Fibroblast of villous mesenchyme (primary cell): ENCODE data around the gene FSTL4. TPM values are rescaled to one million over a fixed set of nuclear protein-coding genes. Genes with fewer than 3 reads are reported as not detected.

Experiments used
- DNase-seq: peaks from one replicate; pipeline ENCODE4 v3.0.0-alpha.2; 2010; ENCODE audit warnings: low read depth
- H3K4me3 ChIP-seq: 2 replicates; pipeline ENCODE4 v1.5.1; 2011; ENCODE audit warnings: low read depth, mild to moderate bottlenecking, low read length
- CTCF ChIP-seq: IDR thresholded peaks from 2 replicates; pipeline ENCODE4 v1.5.1; 2012; ENCODE audit warnings: low read depth, mild to moderate bottlenecking, low read length; ENCODE audit not compliant: insufficient read depth
- total RNA-seq: library from RNA; depleted of rRNA; stranded (reverse); fragments of >200 nt; gene quantifications from 2 replicates; pipeline ENCODE4 v1.2.3, GENCODE V29; 2012

The FSTL4 gene
- total RNA-seq, 1 donor, result not detected

DNA sequence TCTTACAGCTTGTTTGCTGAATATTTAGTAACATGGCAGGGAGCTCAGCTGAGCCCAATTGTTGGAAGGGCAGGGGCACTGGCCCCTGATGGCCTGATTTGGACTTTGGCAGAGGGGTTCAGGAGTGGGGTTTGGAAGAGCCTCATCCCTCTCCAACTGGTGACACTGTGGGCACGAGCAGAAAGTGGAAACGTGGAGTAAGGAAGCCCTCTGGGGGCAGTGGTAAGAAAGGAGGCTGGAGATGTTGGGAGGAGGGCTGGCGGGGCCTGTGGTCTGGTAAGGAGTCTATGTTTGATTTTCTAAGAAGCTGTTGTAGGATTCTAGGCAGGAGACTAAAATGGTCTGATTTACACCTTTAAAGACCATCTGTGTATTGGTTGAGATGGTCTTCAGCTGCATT lies 351.6 kb downstream of the FSTL4 start:
- peak; percentile 25 for TF ChIP-seq CTCF
- DNase-seq, result peak; percentile 10

GRCh38 chr5:133259199-133259997 lies 352.9 kb downstream of the FSTL4 start:
- no peak for TF ChIP-seq CTCF
- no peak overlapping the region for H3K4me3 ChIP-seq
- no peak for DNase-seq

More for the DNA sequence above, 351.6 kb downstream of the FSTL4 start:
- no peak overlapping the region for H3K4me3 ChIP-seq

DNA sequence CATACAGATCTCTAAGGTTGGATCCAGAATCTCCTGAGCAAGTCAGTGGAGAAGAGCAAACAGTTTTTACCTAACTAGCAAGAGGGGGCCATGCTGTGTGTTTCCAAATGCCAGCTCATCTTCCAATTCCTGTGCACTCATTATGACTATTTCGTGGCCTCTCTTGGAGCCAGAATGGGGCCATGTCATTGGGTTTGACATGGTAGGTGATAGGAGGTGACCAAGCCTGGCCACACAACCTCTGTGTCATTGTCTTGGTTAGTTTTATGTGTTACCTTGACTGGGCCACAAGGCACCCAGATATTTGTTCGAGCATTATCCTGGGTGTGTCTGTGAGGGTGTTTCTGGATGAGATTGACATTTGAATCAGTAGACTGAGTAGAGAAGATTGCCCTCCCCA lies 354.4 kb downstream of the FSTL4 start:
- DNase-seq, result no peak
- H3K4me3 ChIP-seq, result no peak overlapping the region
- TF ChIP-seq CTCF, result no peak

- TF ChIP-seq CTCF, result no peak
- no peak for DNase-seq
- H3K4me3 ChIP-seq, result no peak overlapping the region
Measured at GRCh38 chr5:133256276-133256675, 356.1 kb downstream of the FSTL4 start.

- TF ChIP-seq CTCF, result no peak
- no peak overlapping the region for H3K4me3 ChIP-seq
- DNase-seq, result no peak
Measured at GRCh38 chr5:133254803-133255202, 357.5 kb downstream of the FSTL4 start.

- no peak overlapping the region for H3K4me3 ChIP-seq
- no peak for DNase-seq
Measured at GRCh38 chr5:133253671-133254070, 358.7 kb downstream of the FSTL4 start.

More at GRCh38 chr5:133253671-133254070, 358.7 kb downstream of the FSTL4 start:
- TF ChIP-seq CTCF, result no peak
